A172 (cell line): ENCODE measurements around the gene GALNT14. TPM values are rescaled to one million over a fixed set of nuclear protein-coding genes. Genes with fewer than 3 reads are reported as not detected.
A peak's percentile ranks its signal among the peaks of the same experiment; 100 is the strongest.
"Not testable (repeated sequence)": the region's sequence is repeated elsewhere in the genome, so short reads cannot be mapped to it uniquely, and the experiment has no call there.

Experiments used
- DNase-seq: peaks from one replicate; pipeline ENCODE4 v3.0.0-alpha.2; 2015; ENCODE audit warnings: low spot score
- total RNA-seq: library from RNA; depleted of rRNA; stranded (reverse); fragments of >200 nt; shearing (Covaris generic); gene quantifications from 2 replicates; pipeline ENCODE4 v1.2.3, GENCODE V29; 2014; rRNA removed

Gene GALNT14, protein sequence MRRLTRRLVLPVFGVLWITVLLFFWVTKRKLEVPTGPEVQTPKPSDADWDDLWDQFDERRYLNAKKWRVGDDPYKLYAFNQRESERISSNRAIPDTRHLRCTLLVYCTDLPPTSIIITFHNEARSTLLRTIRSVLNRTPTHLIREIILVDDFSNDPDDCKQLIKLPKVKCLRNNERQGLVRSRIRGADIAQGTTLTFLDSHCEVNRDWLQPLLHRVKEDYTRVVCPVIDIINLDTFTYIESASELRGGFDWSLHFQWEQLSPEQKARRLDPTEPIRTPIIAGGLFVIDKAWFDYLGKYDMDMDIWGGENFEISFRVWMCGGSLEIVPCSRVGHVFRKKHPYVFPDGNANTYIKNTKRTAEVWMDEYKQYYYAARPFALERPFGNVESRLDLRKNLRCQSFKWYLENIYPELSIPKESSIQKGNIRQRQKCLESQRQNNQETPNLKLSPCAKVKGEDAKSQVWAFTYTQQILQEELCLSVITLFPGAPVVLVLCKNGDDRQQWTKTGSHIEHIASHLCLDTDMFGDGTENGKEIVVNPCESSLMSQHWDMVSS
- total RNA-seq: not detected in 2 replicates

GRCh38 chr2:31138037-31138962, at the start of gene GALNT14:
Gene GALNT14, minus strand, starts transcription at chr2:31138440. Its CDS starts 354 bp downstream, at chr2:31138086.
- DNase-seq: no peak

DNA sequence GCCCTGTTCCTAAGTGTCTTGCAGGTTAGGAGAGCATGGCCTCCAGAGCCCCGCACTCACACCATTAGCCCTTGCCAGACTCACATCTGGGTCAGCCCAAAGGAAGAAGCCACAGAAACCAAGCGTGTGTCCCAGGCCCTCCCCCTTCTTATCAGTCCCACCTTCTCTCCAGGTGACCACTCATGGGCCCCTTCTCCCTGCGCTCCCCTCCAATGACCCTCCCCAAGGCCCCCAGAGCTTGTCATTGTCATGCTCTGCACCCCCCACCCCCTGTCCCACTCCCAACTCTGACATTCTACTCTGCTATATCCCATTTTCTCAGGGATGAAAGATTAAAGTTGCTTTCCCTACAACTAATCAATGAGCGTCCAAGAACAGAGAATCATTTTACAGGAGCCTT, 48.9 kb upstream of the GALNT14 start:
- no peak for DNase-seq

- not testable (repeated sequence) for DNase-seq
These were observed 45.7 kb upstream of the GALNT14 start for GRCh38 chr2:31183973-31184372.

DNA sequence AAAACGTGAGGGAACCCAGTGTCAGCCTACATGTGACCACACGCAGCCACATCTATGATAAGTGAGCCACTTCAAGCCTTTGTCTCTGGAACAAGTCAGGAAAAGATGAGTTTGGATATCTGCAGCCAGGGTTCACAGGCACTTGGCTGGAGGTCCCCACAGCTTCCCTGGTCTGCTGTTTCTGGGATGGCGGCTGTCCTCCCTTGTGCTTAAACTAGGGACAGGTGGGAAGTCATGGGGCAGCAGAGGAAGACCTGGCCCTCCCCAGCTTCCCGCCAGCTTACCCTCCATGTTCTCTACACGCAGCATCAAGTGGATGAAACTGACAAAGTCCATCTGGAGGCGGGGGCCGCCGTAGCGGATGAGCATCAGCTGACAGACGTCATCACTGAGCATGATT, 38.5 kb upstream of the GALNT14 start:
- DNase-seq: no peak

DNA sequence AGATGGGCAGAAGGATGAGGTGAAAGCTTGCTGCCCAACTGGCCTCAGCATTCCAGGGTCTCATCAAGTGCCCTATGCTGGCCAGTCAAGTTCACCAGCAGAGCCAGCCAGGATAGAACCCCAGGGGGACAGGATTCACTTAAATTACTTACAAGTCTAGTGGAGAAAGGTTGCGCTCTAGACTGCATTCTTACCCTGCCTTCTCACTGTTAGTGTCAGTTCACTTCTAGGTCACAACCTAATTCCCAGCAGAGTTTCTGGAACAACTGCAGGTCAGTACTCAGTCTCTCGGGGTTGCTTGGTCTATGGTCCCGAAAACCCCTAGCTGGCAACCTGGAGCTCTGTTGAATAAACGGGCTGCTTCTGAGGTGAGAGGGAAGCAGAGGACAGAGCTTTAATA, 32.9 kb upstream of the GALNT14 start:
- DNase-seq: no peak

GRCh38 chr2:31170071-31170698, 31.9 kb upstream of the GALNT14 start:
- DNase-seq: peak; percentile 71

- DNase-seq: no peak
These were observed 30.1 kb upstream of the GALNT14 start for GRCh38 chr2:31168291-31168690.

- DNase-seq: no peak
These were observed 28.7 kb upstream of the GALNT14 start for GRCh38 chr2:31166925-31167324.

GRCh38 chr2:31163011-31163539, 24.8 kb upstream of the GALNT14 start:
- no peak for DNase-seq

DNA sequence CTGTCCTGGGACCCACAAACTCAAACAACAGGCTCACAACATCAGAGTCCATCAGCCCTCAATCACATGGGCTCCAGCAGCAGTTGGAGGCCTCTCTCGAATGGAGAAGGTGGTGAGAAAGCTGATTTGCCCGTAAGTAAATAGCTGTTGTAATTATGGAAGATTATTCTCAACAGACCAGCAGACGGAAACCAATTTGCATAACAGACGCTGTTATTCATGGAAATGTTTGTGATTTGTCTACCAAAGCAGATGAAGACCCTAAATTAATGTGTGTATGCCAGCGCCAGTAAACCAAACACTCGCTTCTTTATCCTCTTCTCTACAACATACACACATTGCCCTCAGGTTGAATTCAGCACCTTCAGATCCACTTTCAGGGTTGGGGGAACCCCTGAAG, 23.4 kb upstream of the GALNT14 start:
- DNase-seq: no peak

DNA sequence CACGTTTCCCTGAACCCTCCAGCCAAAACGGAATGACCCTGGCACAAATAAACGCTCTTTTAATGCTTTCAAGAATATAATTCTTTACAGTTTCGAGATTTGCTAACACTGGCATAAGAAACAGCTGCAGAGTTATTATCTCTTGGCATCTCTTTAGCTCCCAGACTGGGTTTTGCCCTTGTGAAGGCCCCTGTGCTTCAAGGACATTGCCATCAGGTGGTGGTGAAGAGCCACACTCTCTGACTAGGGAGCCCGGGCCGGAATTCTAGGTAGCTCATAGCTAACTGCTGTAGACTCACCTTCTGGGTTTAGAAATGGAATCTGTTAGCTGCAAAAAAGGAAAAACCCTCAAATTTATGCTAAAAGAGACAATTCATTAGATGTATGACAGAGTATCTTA, 13.3 kb upstream of the GALNT14 start:
- DNase-seq: no peak

DNA sequence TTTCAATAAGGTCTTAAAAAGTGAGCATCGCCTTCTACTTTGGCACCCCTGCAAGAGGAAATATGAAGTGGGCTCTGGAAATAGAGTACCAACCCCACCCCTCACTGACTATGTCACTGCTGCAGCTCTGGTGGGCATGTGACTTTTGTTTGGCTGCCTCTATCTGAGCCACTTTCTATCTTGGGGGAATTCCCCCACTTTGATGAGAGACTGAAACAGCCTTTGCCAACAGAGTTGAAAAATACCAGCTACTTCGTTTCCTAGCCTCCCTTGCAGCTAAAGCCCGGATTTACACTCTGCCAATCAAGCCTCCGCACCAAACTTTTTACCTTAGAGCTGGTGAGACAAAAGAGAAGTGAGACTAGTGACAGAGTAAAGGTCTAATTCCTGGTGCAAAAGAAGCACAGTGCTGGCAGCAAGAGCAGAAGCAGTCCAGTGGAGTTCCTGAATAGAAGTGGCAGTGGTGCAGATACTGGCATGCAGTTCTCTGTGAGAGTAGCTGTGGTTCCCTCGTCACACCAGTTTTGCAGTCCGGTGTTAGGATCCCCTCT, 12.0 kb upstream of the GALNT14 start:
- DNase-seq: no peak

DNA sequence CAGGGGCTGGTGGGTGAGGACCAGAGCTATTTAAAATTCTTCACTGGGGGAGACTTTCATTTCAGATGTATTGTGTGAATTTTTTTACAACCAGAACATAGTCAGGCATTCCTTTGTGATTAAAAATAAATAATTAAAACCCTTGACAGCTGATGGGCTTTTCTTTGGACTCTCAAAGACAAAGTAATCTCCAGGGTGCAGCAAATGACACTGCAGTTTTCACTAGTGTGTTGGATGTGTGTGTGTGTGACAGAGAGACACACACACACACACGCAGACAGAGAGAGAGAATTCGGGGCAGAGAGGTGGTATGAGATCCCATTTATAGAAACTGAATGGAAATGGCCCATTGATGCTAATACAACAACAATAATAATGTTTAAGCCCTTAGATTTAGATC, 10.3 kb upstream of the GALNT14 start:
- DNase-seq: no peak

DNA sequence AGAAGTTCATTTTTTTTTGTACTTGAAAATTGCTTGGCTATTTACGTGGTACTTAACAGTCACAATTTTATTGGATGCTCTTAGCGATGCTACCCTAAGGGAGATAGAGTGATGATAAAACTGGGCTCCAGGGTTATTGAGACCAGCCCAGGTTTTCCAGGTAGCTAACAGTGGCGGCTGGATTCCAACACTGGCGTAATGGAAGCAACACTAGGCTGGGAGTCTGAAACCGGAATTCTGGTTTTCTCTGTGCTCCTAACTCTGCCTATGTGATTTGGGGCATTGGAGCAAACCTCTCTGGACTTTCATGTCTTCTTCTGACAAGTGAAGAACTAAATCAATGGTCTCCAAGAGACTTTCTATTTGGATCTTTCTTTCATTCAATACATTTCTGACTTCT, 9.4 kb upstream of the GALNT14 start:
- no peak for DNase-seq

GRCh38 chr2:31142110-31142509, 3.9 kb upstream of the GALNT14 start:
- no peak for DNase-seq

DNA sequence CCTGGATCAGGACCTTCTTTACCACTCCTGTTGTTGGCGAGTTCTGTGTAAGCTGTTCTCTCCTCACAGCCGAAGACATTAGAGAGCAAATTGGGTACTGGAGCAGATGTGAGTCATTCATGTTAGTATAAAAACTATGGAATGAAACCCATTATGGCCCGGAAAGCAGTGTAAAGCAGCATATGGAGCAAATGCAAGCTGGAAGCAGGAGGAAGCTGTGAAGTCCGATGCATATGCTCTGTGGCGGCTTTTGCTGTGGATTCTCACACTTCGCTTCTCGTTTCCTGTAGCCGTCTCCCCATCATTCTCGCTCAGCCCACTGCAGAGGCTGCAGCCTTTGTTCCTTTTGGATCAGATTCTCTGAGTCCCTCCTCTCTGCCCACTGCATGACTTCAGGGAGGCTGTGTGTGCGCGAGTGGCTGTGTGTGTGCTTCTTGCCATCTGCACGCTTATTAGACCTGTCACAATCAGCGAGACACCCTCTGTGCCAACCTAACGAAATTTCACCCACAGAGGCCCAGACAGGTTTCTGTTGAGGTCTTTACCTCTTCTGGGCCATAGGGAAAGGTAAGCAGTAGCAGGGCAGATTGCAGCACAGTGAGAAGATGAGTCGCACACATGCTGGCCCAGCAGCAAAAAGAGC, 3.3 kb upstream of the GALNT14 start:
- DNase-seq: no peak

DNA sequence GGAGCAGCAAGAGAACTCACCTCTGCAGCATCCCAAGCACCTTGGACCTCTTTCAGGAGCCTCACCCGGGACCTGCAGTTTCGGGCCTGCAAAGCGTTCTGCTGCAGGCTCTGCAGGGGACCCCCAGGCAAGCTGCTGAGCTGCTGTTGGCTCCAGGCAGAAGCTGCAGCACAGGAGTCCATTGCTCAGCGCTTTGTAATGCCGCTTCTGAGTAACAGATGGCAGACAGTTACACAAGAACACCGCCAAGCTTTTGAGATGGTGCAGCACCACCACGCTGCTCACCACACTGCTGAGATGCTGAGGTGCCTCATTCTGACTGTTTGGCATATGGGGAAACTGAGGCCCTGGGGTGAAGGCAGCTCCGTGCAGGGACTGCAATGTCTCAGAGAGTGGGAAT, 1.9 kb upstream of the GALNT14 start:
- no peak for DNase-seq

DNA sequence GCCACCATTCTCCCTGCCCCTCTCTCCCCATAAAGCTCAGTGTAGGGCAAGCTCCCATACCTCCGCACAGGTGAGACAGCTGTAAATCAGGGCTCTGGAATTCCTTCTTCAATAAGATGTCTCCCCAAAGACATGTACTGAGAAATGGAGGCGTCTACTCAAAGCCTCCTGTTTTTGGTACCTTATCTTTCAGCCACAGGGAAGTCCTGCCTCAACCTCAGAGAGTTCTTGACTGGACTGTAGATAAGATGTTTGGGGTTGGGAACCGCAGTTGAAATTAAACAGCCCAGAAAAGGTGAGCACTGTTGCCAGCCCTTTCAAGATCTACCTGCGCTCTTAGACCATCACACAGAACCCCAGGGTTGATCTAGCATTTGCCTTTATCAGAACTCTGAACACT, 1.4 kb upstream of the GALNT14 start:
- no peak for DNase-seq

GRCh38 chr2:31137211-31138036, 816 bp downstream of the GALNT14 start:
- DNase-seq: no peak

DNA sequence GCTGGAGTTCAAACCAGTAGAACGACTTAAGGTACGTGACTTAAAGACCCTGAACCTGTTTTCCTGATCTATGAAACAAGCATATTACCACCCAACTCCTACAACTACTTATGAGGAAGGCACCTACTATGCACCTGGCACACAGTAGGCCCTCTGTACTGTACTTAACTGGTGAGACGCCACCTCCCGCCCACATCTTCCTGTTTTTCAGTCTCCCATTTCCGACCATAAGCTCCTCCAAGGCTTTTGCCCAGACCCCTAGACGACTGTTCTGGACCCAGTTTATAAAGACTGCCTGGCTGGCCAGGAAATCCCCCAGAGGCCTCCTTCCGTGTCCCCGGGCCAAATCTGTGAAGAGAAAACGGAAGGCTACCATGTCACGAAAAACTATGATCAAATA, 1.5 kb downstream of the GALNT14 start:
- no peak for DNase-seq
